HCT116 (cell line): ENCODE results near the gene MEF2D. TPM values are rescaled to one million over a fixed set of nuclear protein-coding genes. Genes with fewer than 3 reads are reported as not detected.

Experiments used
- ATAC-seq: fragments of 200-7000 bp; cut with Tn5 transposase; 2 replicates; pipeline ENCODE4 v1.9.1; 2020; ENCODE audit warnings: mild to moderate bottlenecking, moderate library complexity
- BruUV-seq: library from RNA; stranded (reverse); fragments of 400-500 nt; replicated peaks from 2 replicates; lab custom pipeline; 2021; lab: Mats Ljungman, UMichigan
- CTCF ChIA-PET: fragments of 300-600 bp; sonication (Branson Sonifier 250); formaldehyde crosslinking; loops from one replicate; lab custom pipeline; 2021; ENCODE audit warnings: antibody characterized with exemption; lab: Charles Lee
- POLR2A ChIA-PET: fragments of 300-600, 350-600 bp; sonication (Branson Sonifier 250); formaldehyde crosslinking; loops from one replicate; lab custom pipeline; 2021; ENCODE audit warnings: antibody characterized with exemption; lab: Charles Lee
- RAD21 ChIA-PET, 2 experiments: fragments of 300-600 bp; sonication (Branson Sonifier 250); formaldehyde crosslinking; loops; one replicate each; lab custom pipeline; 2023; ENCODE audit warnings: low total read pairs in 2 of 2; ENCODE audit not compliant: uncharacterized antibody in 2 of 2, unreplicated experiment in 2 of 2, low non-redundant PET in 1 of 2; lab: Charles Lee
- DNase-seq: peaks from one replicate; pipeline ENCODE4 v3.0.0-alpha.2; 2010; ENCODE audit warnings: low read depth, low spot score
- H2AFZ ChIP-seq: fragments of 200-600 bp; shearing (Covaris generic), sonication (generic); 2 replicates; pipeline ENCODE4 v1.6.1; 2017; ENCODE audit warnings: low read depth, mixed run types, mixed read lengths, antibody characterized with exemption, low read length; ENCODE audit not compliant: poor library complexity, severe bottlenecking
- H3K27ac ChIP-seq: 2 replicates; pipeline ENCODE4 v1.5.1; 2012; ENCODE audit warnings: low read depth, low read length
- H3K27me3 ChIP-seq: fragments of 200-600 bp; sonication (generic); 2 replicates; pipeline ENCODE4 v1.6.1; 2016; ENCODE audit warnings: mixed run types, low read length, mixed read lengths; ENCODE audit not compliant: insufficient read depth
- H3K36me3 ChIP-seq, 2 experiments: fragments of 200-500 bp in 1 of 2; fragments of 200-600 bp in 1 of 2; sonication (Bioruptor generic) in 1 of 2; sonication (generic) in 1 of 2; 2 replicates each; pipeline versions ENCODE4 v1.5.1 to v1.6.1; 2014 to 2016; ENCODE audit warnings: low read length in 2 of 2, inconsistent platforms in 1 of 2, mixed read lengths in 1 of 2, mixed run types in 1 of 2; ENCODE audit not compliant: insufficient read depth in 2 of 2, control insufficient read depth in 1 of 2
- H3K4me1 ChIP-seq, 2 experiments: fragments of 200-600 bp in 1 of 2; sonication (generic) in 1 of 2; 2 replicates each; pipeline versions ENCODE4 v1.5.1 to v1.6.1; 2012 to 2017; ENCODE audit warnings: low read length in 2 of 2, inconsistent platforms in 1 of 2, mild to moderate bottlenecking in 1 of 2, mixed read lengths in 1 of 2, mixed run types in 1 of 2, moderate library complexity in 1 of 2; ENCODE audit not compliant: insufficient read depth in 2 of 2, control insufficient read depth in 1 of 2
- H3K4me2 ChIP-seq: fragments of 200-600 bp; sonication (generic); 2 replicates; pipeline ENCODE4 v1.6.1; 2017; ENCODE audit warnings: mixed run types, low read length, mixed read lengths
- H3K4me3 ChIP-seq, 2 experiments: fragments of 200-600 bp in 1 of 2; sonication (generic) in 1 of 2; replicated peaks in 1 of 2; 2 replicates each; pipeline ENCODE4 v1.5.1; 2011 to 2016; ENCODE audit warnings: low read length in 2 of 2, control low read depth in 1 of 2, low read depth in 1 of 2, mild to moderate bottlenecking in 1 of 2, mixed read lengths in 1 of 2, mixed run types in 1 of 2
- H3K79me2 ChIP-seq: fragments of 200-600 bp; sonication (generic); 2 replicates; pipeline ENCODE4 v1.6.1; 2017; ENCODE audit warnings: mild to moderate bottlenecking, mixed run types, low read length, moderate library complexity, mixed read lengths; ENCODE audit not compliant: insufficient read depth
- H3K9ac ChIP-seq: fragments of 200-600 bp; sonication (generic); 2 replicates; pipeline ENCODE4 v1.6.1; 2016; ENCODE audit warnings: low read length, mixed read lengths
- H3K9me2 ChIP-seq: fragments of 200-600 bp; sonication (generic), shearing (Covaris generic); 2 replicates; pipeline ENCODE4 v1.6.1; 2017; ENCODE audit warnings: mixed run types, mild to moderate bottlenecking, moderate library complexity; ENCODE audit not compliant: insufficient read depth
- H3K9me3 ChIP-seq, 2 experiments: fragments of 200-500 bp in 1 of 2; fragments of 200-600 bp in 1 of 2; sonication (Bioruptor generic) in 1 of 2; sonication (generic) in 1 of 2; 2 replicates each; pipeline ENCODE4 v1.6.1; 2014 to 2017; ENCODE audit warnings: low read length in 2 of 2, mixed read lengths in 2 of 2, inconsistent platforms in 1 of 2, low read depth in 1 of 2, mild to moderate bottlenecking in 1 of 2, mixed run types in 1 of 2, moderate library complexity in 1 of 2; ENCODE audit not compliant: control insufficient read depth in 1 of 2, insufficient read depth in 1 of 2
- H4K20me1 ChIP-seq: fragments of 200-600 bp; sonication (generic), shearing (Covaris generic); 2 replicates; pipeline ENCODE4 v1.6.1; 2017; ENCODE audit warnings: mixed run types, mild to moderate bottlenecking, moderate library complexity; ENCODE audit not compliant: insufficient read depth
- ATF3 ChIP-seq: IDR thresholded peaks from 2 replicates; pipeline ENCODE4 v1.6.1; 2012
- CBX3 ChIP-seq: IDR thresholded peaks from 2 replicates; pipeline ENCODE4 v1.6.1; 2012; ENCODE audit warnings: low read depth
- CEBPB ChIP-seq: IDR thresholded peaks from 2 replicates; pipeline ENCODE4 v1.6.1; 2012; ENCODE audit warnings: low read depth
- CTCF ChIP-seq, 3 experiments: fragments of 200-600 bp in 1 of 3; sonication (generic) in 1 of 3; IDR thresholded peaks in 2 of 3; conservative IDR thresholded peaks in 1 of 3; 2 replicates each; pipeline ENCODE4 v1.5.1; 2012 to 2017; ENCODE audit warnings: low read depth in 2 of 3, low read length in 2 of 3, antibody characterized with exemption in 1 of 3, borderline replicate concordance in 1 of 3, control low read depth in 1 of 3, mild to moderate bottlenecking in 1 of 3, mixed read lengths in 1 of 3, mixed run types in 1 of 3, moderate library complexity in 1 of 3; ENCODE audit not compliant: insufficient read depth in 1 of 3
- EGR1 ChIP-seq: IDR thresholded peaks from 2 replicates; pipeline ENCODE4 v1.6.1; 2012; ENCODE audit warnings: low read depth
- ELF1 ChIP-seq: IDR thresholded peaks from 2 replicates; pipeline ENCODE4 v1.6.1; 2012; ENCODE audit warnings: low read depth, borderline replicate concordance
- EZH2 ChIP-seq: fragments of 200-600 bp; sonication (generic); IDR thresholded peaks from 2 replicates; pipeline ENCODE4 v1.6.1; 2017; ENCODE audit warnings: antibody characterized with exemption, mixed run types
- JUND ChIP-seq: IDR thresholded peaks from 2 replicates; pipeline ENCODE4 v1.6.1; 2012
- POLR2A ChIP-seq: IDR thresholded peaks from 2 replicates; pipeline ENCODE4 v1.7.0; 2011; ENCODE audit warnings: borderline replicate concordance; ENCODE audit not compliant: insufficient read depth, insufficient read length; ENCODE audit errors: extremely low read depth
- POLR2AphosphoS5 ChIP-seq: IDR thresholded peaks from 2 replicates; pipeline ENCODE4 v1.6.1; 2011; ENCODE audit warnings: mild to moderate bottlenecking, low read depth, low read length, moderate library complexity
- RAD21 ChIP-seq: IDR thresholded peaks from 2 replicates; pipeline ENCODE4 v1.6.1; 2012; ENCODE audit warnings: low read depth, mild to moderate bottlenecking
- REST ChIP-seq: IDR thresholded peaks from 2 replicates; pipeline ENCODE4 v1.6.1; 2012; ENCODE audit warnings: low read depth
- SIN3A ChIP-seq: IDR thresholded peaks from 2 replicates; pipeline ENCODE4 v1.6.1; 2012; ENCODE audit warnings: low read depth
- TCF7L2 ChIP-seq: IDR thresholded peaks from 2 replicates; pipeline ENCODE4 v1.7.0; 2011; ENCODE audit warnings: borderline replicate concordance, inconsistent platforms; ENCODE audit not compliant: insufficient read depth, insufficient read length; ENCODE audit errors: extremely low read depth
- YY1 ChIP-seq: IDR thresholded peaks from 2 replicates; pipeline ENCODE4 v1.6.1; 2011; ENCODE audit warnings: low read length, low read depth, moderate library complexity, mild to moderate bottlenecking; ENCODE audit not compliant: insufficient replicate concordance; ENCODE audit errors: extremely low read depth
- ZBTB33 ChIP-seq: IDR thresholded peaks from 2 replicates; pipeline ENCODE4 v1.6.1; 2011; ENCODE audit warnings: mild to moderate bottlenecking, low read length, moderate library complexity; ENCODE audit not compliant: insufficient replicate concordance; ENCODE audit errors: extremely low read depth
- ZFX ChIP-seq: fragments of 450-650 bp; IDR thresholded peaks from 2 replicates; pipeline ENCODE4 v1.6.1; 2017
- ZNF274 ChIP-seq: fragments of 200-500 bp; sonication (Bioruptor generic); IDR thresholded peaks from 2 replicates; pipeline ENCODE4 v1.6.1; 2014; ENCODE audit warnings: mild to moderate bottlenecking, low read depth, low read length, inconsistent platforms
- intact Hi-C: fragments of 100-400 bp; cut with micrococcal nuclease; formaldehyde crosslinking; loops from 2 replicates; pipeline ENCODE4 v1.10.0; 2022
- total RNA-seq: library from RNA; stranded (reverse); gene quantifications from one replicate; pipeline ENCODE4 v1.2.1, GENCODE V29; 2021; ENCODE audit not compliant: unreplicated experiment

The MEF2D gene
- total RNA-seq, 1 experiment from 2014 or later, result 44.2 TPM

- Histone ChIP-seq H3K9ac (no peak overlapping the region), H2AFZ (no peak overlapping the region), H3K9me2 (no peaks in the 10 kb centered on the region), H3K9me3 (no peaks in the 10 kb centered on the region), H3K4me3 (no peak overlapping the region), H3K4me1 (no peaks in the 10 kb centered on the region; a peak in 2 of 4 replicates), H3K36me3 (peaks cover 16 to 32% of the 10 kb centered on the region in 2 experiments), H3K79me2 (no peaks in the 10 kb centered on the region), H3K27me3 (no peaks in the 10 kb centered on the region), H3K27ac (no peak overlapping the region), H4K20me1 (no peaks in the 10 kb centered on the region), H3K4me2 (no peak overlapping the region)
- ATAC-seq (no peak), DNase-seq (no peak)
- TF ChIP-seq POLR2AphosphoS5 (no peak), CBX3 (no peak), EZH2 (no peak), ATF3 (no peak), YY1 (no peak), ELF1 (no peak), POLR2A (no peak), ZBTB33 (no peak), CTCF (IDR thresholded peaks at IDR 0.05 in 2 of 3, conservative IDR thresholded peaks at IDR 0.05 in 1 of 3; ENCODE audit: borderline replicate concordance in 1 of 3, insufficient read depth in 1 of 3, low read depth in 2 of 3, low read length in 2 of 3) (no peak), CEBPB (no peak), RAD21 (no peak), ZNF274 (no peak), ZFX (no peak), REST (no peak), TCF7L2 (no peak), EGR1 (no peak), SIN3A (no peak), JUND (no peak)
- RAD21 ChIA-PET, result no interaction called here
- CTCF ChIA-PET, result no interaction called here
- no TSS peak for BruUV-seq
- intact Hi-C loops, result no loop called here
- POLR2A ChIA-PET, result no interaction called here
Observed at GRCh38 chr1:156470473-156470872, 30.1 kb downstream of the MEF2D start.
